Loucy (cell line): ENCODE results near the gene PATL1.

Source experiments
- H2AFZ ChIP-seq: fragments of 200-600 bp; sonication (generic); 2 replicates; pipeline ENCODE4 v1.6.0; 2016; ENCODE audit warnings: antibody characterized with exemption, mild to moderate bottlenecking, low read length, moderate library complexity
- H3F3A ChIP-seq: fragments of 200-600 bp; 2 replicates; pipeline ENCODE4 v1.6.0; 2016; ENCODE audit warnings: antibody characterized with exemption, low read depth, mild to moderate bottlenecking
- H3K27me3 ChIP-seq: fragments of 200-600 bp; sonication (generic); 2 replicates; pipeline ENCODE4 v1.6.1; 2014; ENCODE audit warnings: low read length, mild to moderate bottlenecking; ENCODE audit not compliant: insufficient read depth, poor library complexity, severe bottlenecking
- H3K36me3 ChIP-seq: fragments of 200-600 bp; sonication (generic); 2 replicates; pipeline ENCODE4 v1.6.1; 2016; ENCODE audit warnings: low read length; ENCODE audit not compliant: insufficient read depth
- H3K4me1 ChIP-seq: fragments of 200-600 bp; sonication (generic); 2 replicates; pipeline ENCODE4 v1.5.1; 2014; ENCODE audit warnings: low read length, mild to moderate bottlenecking; ENCODE audit not compliant: insufficient read depth, poor library complexity, severe bottlenecking
- H3K4me2 ChIP-seq: fragments of 200-600 bp; sonication (generic); 2 replicates; pipeline ENCODE4 v1.6.0; 2014; ENCODE audit warnings: antibody characterized with exemption, low read length, low read depth, mild to moderate bottlenecking; ENCODE audit not compliant: poor library complexity, severe bottlenecking
- H3K4me3 ChIP-seq: fragments of 200-600 bp; sonication (generic); 2 replicates; pipeline ENCODE4 v1.5.1; 2014; ENCODE audit warnings: low read length, mild to moderate bottlenecking, mixed read lengths; ENCODE audit not compliant: poor library complexity, severe bottlenecking
- H3K79me2 ChIP-seq: fragments of 200-600 bp; sonication (generic); 2 replicates; pipeline ENCODE4 v1.6.1; 2014; ENCODE audit warnings: low read length; ENCODE audit not compliant: insufficient read depth
- H3K9ac ChIP-seq: fragments of 200-600 bp; sonication (generic); 2 replicates; pipeline ENCODE4 v1.6.0; 2014; ENCODE audit warnings: mild to moderate bottlenecking, low read depth, low read length, moderate library complexity; ENCODE audit not compliant: poor library complexity, severe bottlenecking
- H3K9me2 ChIP-seq: fragments of 200-600 bp; sonication (generic); replicated peaks from 2 replicates; pipeline ENCODE4 v1.6.1; 2016; ENCODE audit warnings: low read depth, low read length, mixed read lengths
- H3K9me3 ChIP-seq: fragments of 200-600 bp; sonication (generic); 2 replicates; pipeline ENCODE4 v1.6.1; 2014; ENCODE audit warnings: mild to moderate bottlenecking, antibody characterized with exemption, low read length, low read depth; ENCODE audit not compliant: insufficient read depth
- H4K20me1 ChIP-seq: fragments of 200-600 bp; sonication (generic); 2 replicates; pipeline ENCODE4 v1.6.0; 2014; ENCODE audit warnings: antibody characterized with exemption, low read length, mild to moderate bottlenecking; ENCODE audit not compliant: insufficient read depth, poor library complexity, severe bottlenecking
- EZH2phosphoT487 ChIP-seq: fragments of 200-600 bp; IDR thresholded peaks from 2 replicates; pipeline ENCODE4 v1.6.1; 2018; ENCODE audit warnings: antibody characterized with exemption, mild to moderate bottlenecking, moderate library complexity, borderline replicate concordance
- TF ChIP-seq, protein P1 (sequence below): fragments of 200-600 bp; sonication (generic); conservative IDR thresholded peaks from 2 replicates; pipeline ENCODE4 v1.5.1; 2014; ENCODE audit warnings: mild to moderate bottlenecking, antibody characterized with exemption, low read length

The PATL1 gene

DNA sequence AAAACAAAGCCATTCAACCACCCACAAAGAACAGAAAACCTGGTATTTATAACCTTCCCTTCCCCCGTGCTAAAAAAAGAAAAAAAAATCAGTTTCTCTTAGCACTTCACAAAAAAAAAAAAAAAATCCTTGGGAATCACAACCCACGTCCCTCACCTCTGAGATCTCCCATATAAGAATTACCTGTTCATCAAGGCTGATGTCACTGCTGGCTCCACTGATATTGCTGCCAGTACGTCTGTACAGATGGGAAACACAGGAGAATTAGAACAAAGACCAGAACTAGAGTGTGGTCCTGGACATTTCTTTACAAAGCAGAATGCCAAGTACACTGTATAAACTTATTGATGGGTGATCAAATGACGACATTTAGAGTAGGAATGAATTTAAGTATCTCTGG, 68.2 kb downstream of the PATL1 start:
- no peak for TF ChIP-seq EZH2phosphoT487
- TF ChIP-seq, protein P1, sequence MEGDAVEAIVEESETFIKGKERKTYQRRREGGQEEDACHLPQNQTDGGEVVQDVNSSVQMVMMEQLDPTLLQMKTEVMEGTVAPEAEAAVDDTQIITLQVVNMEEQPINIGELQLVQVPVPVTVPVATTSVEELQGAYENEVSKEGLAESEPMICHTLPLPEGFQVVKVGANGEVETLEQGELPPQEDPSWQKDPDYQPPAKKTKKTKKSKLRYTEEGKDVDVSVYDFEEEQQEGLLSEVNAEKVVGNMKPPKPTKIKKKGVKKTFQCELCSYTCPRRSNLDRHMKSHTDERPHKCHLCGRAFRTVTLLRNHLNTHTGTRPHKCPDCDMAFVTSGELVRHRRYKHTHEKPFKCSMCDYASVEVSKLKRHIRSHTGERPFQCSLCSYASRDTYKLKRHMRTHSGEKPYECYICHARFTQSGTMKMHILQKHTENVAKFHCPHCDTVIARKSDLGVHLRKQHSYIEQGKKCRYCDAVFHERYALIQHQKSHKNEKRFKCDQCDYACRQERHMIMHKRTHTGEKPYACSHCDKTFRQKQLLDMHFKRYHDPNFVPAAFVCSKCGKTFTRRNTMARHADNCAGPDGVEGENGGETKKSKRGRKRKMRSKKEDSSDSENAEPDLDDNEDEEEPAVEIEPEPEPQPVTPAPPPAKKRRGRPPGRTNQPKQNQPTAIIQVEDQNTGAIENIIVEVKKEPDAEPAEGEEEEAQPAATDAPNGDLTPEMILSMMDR: no peak
- no peaks in the 10 kb centered on the region for H3K9me3 ChIP-seq
- H3K79me2 ChIP-seq: peaks cover 21% of the 10 kb centered on the region; the same call in 1 of the 2 replicates
- no peak overlapping the region for H2AFZ ChIP-seq
- H3K27me3 ChIP-seq: no peaks in the 10 kb centered on the region
- peaks cover 13% of the 10 kb centered on the region for H4K20me1 ChIP-seq
- H3K4me3 ChIP-seq: no peak overlapping the region
- H3K9ac ChIP-seq: no peak overlapping the region
- H3K36me3 ChIP-seq: peaks cover 93% of the 10 kb centered on the region
- H3K4me1 ChIP-seq: no peaks in the 10 kb centered on the region
- no peaks in the 10 kb centered on the region for H3F3A ChIP-seq
- no peak overlapping the region for H3K4me2 ChIP-seq
- no peaks in the 10 kb centered on the region for H3K9me2 ChIP-seq

DNA sequence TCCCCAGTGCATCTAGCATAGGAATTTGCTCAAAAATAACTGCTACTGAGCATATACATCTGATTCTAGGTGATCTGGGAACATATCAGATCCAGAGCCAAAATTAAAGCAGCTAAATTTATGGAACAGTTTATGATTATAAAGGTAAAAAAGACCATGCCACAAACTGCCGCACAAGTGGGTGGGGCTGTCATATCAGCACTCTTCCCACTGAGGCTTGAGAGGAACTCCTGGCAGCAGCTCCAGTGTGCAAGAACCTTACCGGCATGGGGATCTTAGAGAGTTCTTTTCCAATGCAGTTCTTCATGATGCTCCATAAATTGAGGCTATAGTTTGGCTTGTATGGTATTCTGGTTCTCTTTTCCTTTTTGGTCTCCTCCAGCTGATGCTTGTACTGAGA, 68.6 kb downstream of the PATL1 start:
- Histone ChIP-seq H3K4me2 (no peak overlapping the region), H2AFZ (no peak overlapping the region), H3K4me1 (no peaks in the 10 kb centered on the region), H3K4me3 (no peak overlapping the region), H3K36me3 (peaks cover 94% of the 10 kb centered on the region), H4K20me1 (peaks cover 17% of the 10 kb centered on the region), H3K9ac (no peak overlapping the region), H3K27me3 (no peaks in the 10 kb centered on the region), H3K9me3 (no peaks in the 10 kb centered on the region), H3K79me2 (peaks cover 18% of the 10 kb centered on the region; the same call in 1 of the 2 replicates), H3K9me2 (no peaks in the 10 kb centered on the region), H3F3A (no peaks in the 10 kb centered on the region)
- TF ChIP-seq, protein P1: no peak
- TF ChIP-seq EZH2phosphoT487: no peak

DNA sequence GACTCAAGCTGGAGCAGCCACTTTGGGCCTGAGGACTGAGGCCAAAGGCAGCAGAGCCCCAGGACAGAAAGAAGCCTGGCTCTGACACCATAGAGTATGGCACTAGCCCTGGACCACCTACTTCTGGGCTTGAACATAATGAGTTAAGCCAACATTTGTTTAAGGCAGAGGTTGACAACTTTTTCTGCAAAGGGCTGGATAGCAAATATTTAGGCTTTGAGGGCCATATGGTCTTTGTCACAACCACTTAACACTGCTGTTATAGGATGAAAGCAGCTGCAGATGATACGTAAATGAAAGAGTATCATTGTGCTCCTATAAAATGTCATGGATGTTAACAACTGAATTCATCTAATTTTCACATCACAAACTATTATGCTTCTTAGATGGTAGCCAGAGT, 69.9 kb downstream of the PATL1 start:
- Histone ChIP-seq H3K9ac (no peak overlapping the region), H3K79me2 (peaks cover 17% of the 10 kb centered on the region; the same call in 1 of the 2 replicates), H4K20me1 (peaks cover 15% of the 10 kb centered on the region), H3K9me3 (no peaks in the 10 kb centered on the region), H3K4me1 (no peaks in the 10 kb centered on the region), H3F3A (no peaks in the 10 kb centered on the region), H3K9me2 (no peaks in the 10 kb centered on the region), H3K36me3 (peaks cover 98% of the 10 kb centered on the region), H3K4me2 (no peak overlapping the region), H3K27me3 (no peaks in the 10 kb centered on the region), H3K4me3 (no peak overlapping the region), H2AFZ (no peak overlapping the region)
- TF ChIP-seq, protein P1: no peak
- TF ChIP-seq EZH2phosphoT487: no peak
